ENCODE data around the gene VCL.
"Not testable (repeated sequence)": the region's sequence is repeated elsewhere in the genome, so short reads cannot be mapped to it uniquely, and the experiment has no call there.

Gene VCL

DNA sequence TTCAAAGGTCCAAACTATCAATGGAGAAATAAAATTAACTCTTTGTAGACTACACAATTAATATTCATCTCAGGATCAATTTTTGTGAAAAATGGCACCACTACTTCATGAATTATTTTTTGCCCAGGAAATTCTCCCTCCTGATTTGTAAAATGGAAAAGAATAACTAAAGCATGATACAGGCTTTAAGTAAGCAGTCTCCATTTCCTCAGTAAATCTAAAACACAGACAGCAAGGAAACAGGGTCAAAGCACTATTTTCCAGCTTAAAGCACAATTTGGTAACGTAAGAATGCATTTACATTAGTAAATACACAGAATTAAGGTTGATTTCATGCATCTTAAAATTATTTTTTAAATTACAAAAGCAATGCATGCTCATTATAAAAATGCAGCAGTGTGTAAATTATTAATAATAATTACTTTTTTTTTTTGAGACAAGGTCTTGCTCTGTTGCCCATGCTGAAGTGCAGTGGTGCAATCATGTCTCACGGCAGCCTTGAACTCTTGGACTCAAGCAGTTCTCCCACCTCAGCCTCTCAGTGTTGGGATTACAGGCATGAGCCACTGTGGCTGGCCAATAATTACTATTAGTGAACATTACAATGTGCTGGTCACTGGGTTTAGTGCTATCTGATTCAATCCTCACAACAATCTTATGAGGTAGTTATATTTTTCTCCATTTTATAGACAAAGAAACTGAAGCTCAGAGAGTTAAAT lies 26.1 kb upstream of the VCL start:
- DNase-seq (ENCODE audit: low spot score): no peak

- no peak for DNase-seq (ENCODE audit: low spot score)
Measured at GRCh38 chr10:73973427-73973826, 24.5 kb upstream of the VCL start.

DNA sequence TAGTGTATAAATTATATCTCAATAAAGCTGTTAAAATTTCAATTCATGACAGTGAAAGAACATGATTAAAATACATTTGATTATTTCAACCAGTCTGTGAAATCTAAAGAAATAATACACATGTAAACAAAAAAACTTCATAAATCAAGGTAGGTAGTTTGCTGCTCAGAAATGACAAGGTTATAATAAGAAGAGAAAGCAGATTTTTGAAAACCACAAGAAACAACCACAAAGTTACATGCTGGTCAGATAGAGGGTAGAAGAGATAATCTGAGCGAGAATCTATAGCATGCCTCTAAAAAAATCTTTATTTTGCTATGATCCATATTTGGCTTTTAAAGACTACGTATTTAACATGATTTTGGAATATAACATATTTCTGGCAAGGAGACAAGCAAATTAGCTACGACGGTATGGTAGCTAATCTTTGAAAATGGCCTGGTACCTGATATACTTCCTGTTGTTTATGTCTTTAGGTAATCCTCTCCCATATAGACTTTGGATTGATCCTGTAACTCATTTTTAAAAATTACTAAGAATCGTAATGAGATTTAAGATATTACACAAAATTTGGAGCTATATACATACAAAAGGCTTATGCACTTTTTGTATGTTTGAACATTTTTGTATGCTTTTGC lies 23.5 kb upstream of the VCL start:
- DNase-seq (ENCODE audit: low spot score): no peak

DNA sequence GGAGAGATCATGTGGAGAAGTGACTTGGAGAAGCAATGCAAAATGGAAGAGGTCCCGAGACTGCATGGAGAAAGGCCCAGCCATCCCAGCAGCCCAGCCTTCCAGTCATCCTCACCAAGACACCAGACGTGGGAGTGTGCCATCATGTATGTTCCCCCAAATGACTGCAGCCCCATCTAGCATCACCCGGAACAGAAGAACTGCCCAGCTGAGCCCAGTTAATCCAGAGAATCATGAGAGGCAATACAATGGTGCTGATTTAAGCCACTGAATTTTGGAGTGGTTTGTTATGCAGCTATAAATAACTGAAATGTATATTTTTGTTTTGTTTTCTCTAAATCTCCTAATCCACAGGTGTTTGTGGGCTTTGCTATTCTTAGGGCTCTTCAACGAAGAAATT lies 22.5 kb upstream of the VCL start:
- DNase-seq (ENCODE audit: low spot score): no peak

GRCh38 chr10:73979141-73979808 lies 18.6 kb upstream of the VCL start:
- no peak for DNase-seq (ENCODE audit: low spot score)

DNA sequence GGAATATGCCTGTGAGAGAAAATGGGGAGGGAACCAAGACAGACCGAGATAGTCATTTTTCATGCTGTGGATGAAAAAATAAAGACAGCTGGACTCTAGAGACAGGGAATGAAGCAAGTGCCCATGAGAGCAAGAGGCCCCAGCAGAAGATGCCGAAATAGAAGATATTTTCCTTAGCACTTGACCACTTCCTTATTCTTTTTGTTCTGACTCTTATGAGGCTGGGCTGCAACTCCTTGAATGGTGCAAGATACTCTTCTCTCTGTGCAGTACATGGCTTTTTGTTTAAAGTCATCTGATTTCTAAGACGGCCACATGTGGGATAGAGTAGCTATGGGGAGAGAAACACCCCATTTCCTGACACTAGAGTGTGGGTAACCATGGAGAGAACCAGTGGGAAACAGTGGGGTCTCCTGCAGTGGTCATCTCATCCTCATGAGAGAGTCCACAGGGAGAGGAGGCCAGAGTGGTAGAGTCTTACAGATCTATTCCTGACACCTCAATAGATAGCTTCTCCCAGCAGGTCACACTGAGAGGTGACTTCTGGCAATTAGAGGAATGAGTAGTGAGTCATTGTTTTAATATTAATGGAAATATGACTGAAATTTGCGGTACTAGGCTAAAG lies 18.0 kb upstream of the VCL start:
- DNase-seq (ENCODE audit: low spot score): no peak

GRCh38 chr10:73981812-73982211 lies 16.1 kb upstream of the VCL start:
- no peak for DNase-seq (ENCODE audit: low spot score)

DNA sequence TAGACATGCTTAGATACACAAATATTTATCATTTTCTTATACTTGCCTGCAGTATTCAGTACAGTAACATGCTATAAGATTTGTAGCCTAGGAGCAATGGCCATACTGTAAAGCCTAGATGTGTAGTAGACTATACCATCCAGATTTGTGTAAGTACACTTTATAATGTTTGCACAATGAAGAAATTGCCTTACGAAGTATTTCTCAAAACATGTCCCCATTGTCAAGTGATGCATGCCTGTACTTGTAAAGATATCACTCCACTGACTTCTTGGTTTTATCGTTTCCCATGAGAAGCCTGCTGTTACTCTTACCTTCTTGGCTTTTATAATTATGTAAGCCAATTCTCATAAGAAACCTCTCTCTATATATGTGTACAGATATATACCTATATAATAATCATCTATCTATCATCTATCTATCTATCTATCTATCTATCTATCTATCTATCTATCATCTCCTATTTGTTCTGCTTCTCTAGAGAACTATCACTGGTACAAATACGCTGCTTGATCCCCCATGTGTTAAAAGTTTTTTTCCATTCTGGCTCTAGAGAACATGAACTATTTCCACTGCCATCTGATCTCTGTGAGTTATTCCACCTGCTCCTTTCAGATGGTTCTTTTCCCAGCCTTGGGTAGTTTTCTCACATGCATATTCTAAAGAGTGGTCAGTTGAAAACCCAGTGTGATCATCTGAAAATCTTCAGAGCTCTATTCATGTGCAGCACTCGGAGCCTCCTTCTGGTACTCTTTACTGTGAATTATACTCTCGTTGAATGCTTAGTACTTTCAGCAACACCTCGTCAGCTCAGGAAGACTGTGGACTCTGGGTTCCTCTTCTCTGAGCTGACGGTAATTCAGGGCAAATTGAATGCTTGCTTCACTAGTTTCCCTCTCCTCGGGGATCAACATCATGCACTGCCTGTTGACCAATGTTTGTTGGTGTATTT lies 14.5 kb upstream of the VCL start:
- DNase-seq (ENCODE audit: low spot score): no peak

GRCh38 chr10:73989594-73990150 lies 8.2 kb upstream of the VCL start:
- no peak for DNase-seq (ENCODE audit: low spot score)

DNA sequence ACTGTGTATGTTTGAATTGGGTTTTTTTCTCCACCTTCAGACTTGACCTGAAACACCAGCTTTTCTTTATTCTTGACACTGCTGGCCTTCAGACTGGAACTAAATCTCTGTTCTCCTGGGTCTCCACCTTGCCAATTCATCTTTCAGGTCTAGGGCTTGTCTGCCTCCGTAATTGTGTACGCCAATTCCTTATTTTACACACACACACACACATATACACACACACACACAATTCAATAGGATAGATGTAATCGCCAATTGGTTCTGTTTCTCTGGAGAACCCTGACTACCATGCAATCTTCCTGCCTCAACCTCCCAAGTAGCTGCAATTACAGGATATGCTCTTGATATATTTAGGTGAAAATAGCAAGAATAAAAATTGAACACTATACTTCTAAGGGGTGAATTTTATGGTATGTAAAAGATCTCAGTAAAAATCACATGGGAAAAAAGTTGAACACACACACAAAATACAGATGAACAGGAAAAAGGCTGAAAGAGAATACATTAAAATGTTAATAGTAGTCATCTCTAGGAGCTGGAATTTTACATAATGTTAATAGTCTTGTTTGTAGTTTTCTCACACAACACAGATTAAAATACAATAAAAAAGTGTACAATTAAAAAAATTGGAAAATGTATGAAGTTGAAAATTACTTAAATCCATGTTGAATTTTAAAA lies 6.6 kb upstream of the VCL start:
- DNase-seq (ENCODE audit: low spot score): no peak

DNA sequence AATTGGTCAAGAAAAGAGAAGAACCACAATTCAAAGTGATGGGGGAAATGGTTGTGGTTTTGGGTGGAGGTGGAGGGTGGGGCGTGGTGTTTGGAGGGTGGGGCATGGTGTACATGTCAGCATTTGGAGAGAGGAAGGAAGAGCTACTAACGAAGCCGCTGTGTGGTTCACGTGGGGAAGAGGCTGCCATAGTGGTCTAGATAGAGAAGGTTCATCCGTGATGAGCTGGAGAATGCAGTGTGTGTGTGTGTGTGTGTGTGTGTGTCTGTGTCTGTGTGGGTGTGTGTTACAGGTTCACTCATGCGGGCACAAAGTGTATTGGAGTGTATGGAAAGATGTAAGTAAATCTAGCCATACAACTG lies 6.1 kb upstream of the VCL start:
- DNase-seq (ENCODE audit: low spot score): no peak

DNA sequence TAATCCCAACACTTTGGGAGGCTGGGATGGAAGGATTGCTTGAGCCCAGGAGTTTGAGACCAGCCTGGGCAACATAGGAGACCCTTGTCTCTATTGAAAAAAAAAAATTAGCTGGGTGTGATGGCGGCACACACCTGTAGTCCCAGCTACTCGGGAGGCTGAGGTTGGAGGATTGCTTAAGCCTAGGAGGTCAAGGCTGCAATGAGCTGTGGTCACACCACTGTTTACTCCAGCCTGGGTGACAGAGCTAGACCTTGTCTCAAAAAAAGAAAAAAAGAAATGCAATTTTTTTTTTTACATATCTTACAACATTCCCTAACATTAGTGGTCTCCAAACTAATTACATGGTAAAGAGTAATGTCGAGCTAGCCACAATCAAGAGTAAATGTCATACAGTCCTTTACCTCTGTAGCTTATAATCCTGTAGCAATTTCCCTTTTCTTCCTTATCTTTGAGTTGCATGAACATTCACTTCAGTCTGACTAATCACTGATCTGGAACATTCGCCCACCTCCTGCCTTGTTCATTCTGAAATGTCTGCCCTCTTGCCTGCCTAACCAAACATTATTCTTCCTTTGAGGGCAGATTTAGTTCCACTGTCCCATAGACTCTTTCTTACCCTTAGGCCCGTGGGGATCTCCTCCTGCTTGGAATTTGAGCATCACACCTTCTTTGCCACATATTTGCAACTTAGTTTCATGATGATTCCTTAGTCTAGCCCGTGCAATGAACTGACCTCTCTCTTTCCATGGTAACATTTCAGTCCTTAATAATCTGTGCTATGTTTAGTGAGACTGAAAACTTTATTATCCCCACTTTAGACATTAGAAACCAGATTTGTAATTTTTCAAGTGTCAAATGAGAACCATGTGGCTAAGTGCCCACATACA lies 4.8 kb upstream of the VCL start:
- DNase-seq (ENCODE audit: low spot score): no peak

DNA sequence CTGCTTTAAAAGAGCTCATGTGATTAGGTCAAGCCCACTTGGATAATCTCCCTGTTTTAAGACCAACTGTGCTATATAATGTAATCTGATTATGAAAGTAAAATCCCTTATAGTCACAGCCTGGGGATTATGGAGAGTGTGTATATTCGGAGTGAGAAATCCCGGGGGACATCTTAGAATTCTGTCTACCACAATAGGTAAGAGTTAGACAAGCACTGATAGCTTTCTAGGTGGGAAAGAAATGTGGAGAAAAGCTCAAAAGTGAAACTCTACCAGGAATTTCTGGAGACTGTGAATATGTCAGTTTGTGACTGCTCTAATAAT lies 2.9 kb upstream of the VCL start:
- DNase-seq (ENCODE audit: low spot score): no peak

- peak; percentile 22 for DNase-seq (ENCODE audit: low spot score)
Measured at GRCh38 chr10:73997461-73997786, 492 bp upstream of the VCL start.

DNA sequence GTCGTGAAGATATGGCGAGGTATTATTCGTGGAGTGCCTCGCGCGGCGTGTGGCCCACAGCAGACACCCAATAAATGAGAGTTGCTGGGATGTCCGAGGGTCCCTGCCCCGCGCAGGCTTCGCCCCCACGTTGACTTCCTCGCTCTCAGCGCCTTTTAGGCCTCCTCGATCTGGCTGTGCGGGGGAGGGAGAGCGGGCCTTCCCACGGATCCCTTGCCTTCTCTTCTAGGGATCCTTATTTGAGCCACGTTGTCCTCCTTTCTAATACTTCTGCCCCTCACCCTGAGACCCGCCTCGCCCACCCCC lies 660 bp downstream of the VCL start:
- DNase-seq (ENCODE audit: low spot score): no peak

DNA sequence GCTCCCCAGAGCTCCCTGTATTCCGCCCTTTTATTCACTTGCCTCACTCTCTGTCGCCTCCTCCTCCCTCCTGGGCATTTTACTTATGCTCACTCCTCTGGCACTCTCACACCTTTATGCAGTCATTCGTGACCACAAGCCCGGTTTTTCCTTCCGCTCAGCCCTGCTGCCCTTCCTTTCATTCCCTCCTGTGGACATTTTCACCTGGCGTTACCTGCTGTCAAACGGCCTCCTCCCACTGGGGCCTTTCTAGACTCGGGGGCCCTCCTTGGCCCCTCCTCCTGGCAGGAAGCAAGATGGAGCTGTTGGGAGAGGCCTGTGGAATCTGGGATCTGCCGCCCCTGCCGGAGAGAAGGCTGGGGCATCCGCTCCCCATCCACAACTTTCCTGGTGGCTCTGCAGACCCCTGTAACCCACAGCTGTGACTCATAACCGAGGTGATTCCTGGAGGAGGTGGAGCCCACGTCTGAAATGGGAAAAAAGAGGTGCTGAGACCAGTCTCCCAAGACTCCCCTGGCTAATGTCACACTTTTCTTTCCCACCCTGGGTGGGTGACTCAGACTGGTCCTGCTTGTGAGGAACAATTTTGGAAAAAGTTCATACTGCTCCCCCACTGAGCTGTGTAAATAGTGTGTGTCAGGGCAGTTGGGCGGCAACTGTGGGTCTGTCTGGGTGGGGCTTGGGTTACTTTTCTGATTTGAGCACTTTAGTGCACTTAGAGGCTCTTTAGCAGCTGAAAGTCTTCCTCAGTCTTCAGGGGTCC lies 1.2 kb downstream of the VCL start:
- DNase-seq (ENCODE audit: low spot score): peak; percentile 71

GRCh38 chr10:73999703-74000102 lies 1.8 kb downstream of the VCL start:
- no peak for DNase-seq (ENCODE audit: low spot score)

DNA sequence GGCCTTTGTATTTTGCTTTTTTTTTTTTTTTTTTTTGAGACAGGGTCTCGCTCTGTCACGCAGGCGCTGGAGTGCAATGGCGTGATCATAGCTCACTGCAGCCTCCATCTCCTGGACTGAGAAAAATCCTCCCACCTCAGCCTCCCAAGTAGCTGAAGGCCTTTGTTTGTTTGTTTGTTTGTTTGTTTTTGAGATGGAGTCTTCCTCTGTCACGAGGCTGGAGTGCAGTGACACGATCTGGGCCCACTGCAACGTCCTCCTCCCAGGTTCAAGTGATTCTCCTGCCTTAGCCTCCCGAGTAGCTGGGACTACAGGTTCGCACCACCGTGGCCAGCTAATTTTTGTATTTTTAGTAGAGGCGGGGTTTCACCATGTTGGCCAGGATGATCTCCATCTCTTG lies 2.3 kb downstream of the VCL start:
- not testable (repeated sequence) for DNase-seq (ENCODE audit: low spot score)

DNA sequence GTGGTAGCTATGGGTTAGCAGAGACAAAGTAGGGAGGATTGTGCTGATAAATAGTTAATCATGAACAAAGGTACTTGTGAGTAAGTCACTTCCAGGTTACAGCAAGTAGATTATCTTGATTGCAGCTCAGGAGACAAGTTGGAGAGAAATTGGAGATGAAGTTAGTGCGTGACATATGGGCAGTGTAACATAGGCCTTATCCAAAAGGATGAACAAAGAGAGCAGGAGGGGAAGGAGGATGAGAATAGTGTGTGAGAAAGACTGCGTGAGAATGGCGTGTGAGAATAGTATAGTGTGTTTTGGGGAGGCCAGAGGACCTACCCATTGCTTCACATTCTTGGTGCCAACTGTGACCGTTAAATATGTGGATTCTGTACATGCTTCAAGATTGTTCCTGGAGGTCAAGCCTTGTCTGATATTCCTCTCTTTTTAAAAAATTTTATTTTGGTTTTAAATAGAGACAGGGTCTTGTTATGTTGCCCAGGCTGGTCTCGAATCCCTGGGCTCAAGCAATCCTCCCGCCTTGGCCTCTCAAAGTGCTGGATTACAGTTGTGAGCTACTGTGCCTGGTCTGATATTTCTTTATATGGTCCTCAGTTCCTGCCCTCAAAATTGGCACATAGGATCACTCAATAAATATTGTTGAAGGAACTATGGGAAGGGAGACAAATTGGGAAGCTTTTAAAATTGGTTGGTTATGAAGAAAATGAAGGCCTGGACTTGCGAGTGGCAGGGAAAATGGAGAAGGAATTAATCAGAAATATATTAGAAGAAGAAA lies 3.2 kb downstream of the VCL start:
- no peak for DNase-seq (ENCODE audit: low spot score)
